Skin of body (tissue), 2 donors: Measurements from ENCODE around the gene KLHL42. TPM values are rescaled to one million over a fixed set of nuclear protein-coding genes. Genes with fewer than 3 reads are reported as not detected.
"Not testable (repeated sequence)": the region's sequence is repeated elsewhere in the genome, so short reads cannot be mapped to it uniquely, and the experiment has no call there.

Experiments
- DNase-seq: peaks from one replicate; lab custom pipeline; 2025; lab: John Stamatoyannopoulos, UW
- total RNA-seq: library from RNA; depleted of rRNA; stranded (reverse); fragments of >200 nt; gene quantifications from one replicate; pipeline ENCODE4 v1.2.3, GENCODE V29; 2014

KLHL42 gene
- 22.8 TPM for total RNA-seq

- DNase-seq: peak; percentile 26
These were observed at the start of gene KLHL42, which contains the start of gene MANSC4 for GRCh38 chr12:27779920-27780611. TSS of gene KLHL42 (plus strand) at chr12:27780233. CDS start at chr12:27780331, 98 bp downstream. TSS of gene MANSC4 (minus strand) at chr12:27780236. CDS start at chr12:27771276, 8,960 bp downstream.

GRCh38 chr12:27732281-27732680 lies 47.8 kb upstream of the KLHL42 start:
- no peak for DNase-seq

GRCh38 chr12:27733052-27733656 lies 46.9 kb upstream of the KLHL42 start:
- DNase-seq: peak; percentile 39

GRCh38 chr12:27733791-27734190 lies 46.2 kb upstream of the KLHL42 start:
- DNase-seq: no peak

GRCh38 chr12:27734321-27734720 lies 45.7 kb upstream of the KLHL42 start:
- not testable (repeated sequence) for DNase-seq

GRCh38 chr12:27743601-27744000 lies 36.4 kb upstream of the KLHL42 start:
- no peak for DNase-seq

GRCh38 chr12:27745734-27746133 lies 34.3 kb upstream of the KLHL42 start:
- not testable (repeated sequence) for DNase-seq

- no peak for DNase-seq
These were observed 32.8 kb upstream of the KLHL42 start for GRCh38 chr12:27747111-27747820.

- no peak for DNase-seq
These were observed 28.5 kb upstream of the KLHL42 start for GRCh38 chr12:27751386-27752047.

GRCh38 chr12:27754795-27755194 lies 25.2 kb upstream of the KLHL42 start:
- DNase-seq: no peak

- DNase-seq: no peak
These were observed 23.3 kb upstream of the KLHL42 start for GRCh38 chr12:27756670-27757195.

- no peak for DNase-seq
These were observed 17.3 kb upstream of the KLHL42 start for GRCh38 chr12:27762757-27763156.

GRCh38 chr12:27766587-27766986 lies 13.4 kb upstream of the KLHL42 start:
- DNase-seq: no peak

- peak; percentile 4 for DNase-seq
These were observed 10.8 kb upstream of the KLHL42 start for GRCh38 chr12:27769142-27769673.

GRCh38 chr12:27771481-27772327 lies 8.3 kb upstream of the KLHL42 start:
- DNase-seq: no peak

GRCh38 chr12:27772328-27773049 lies 7.5 kb upstream of the KLHL42 start:
- DNase-seq: no peak

- no peak for DNase-seq
These were observed 2.9 kb upstream of the KLHL42 start for GRCh38 chr12:27777141-27777540.

- no peak for DNase-seq
These were observed 1.8 kb upstream of the KLHL42 start for GRCh38 chr12:27778206-27778605.

GRCh38 chr12:27779416-27779919 lies 565 bp upstream of the KLHL42 start:
- DNase-seq: no peak
